Breast epithelium (tissue), 3 donors: Measurements from ENCODE around the gene EPHA2.

Experiments
- CTCF ChIP-seq, 3 donors: fragments of 450-650 bp; IDR thresholded peaks; one replicate each; pipeline ENCODE4 v1.5.1; 2016 to 2017; ENCODE audit warnings: antibody characterized with exemption in 3 of 3, mild to moderate bottlenecking in 3 of 3, moderate library complexity in 3 of 3
- POLR2A ChIP-seq: fragments of 450-650 bp; IDR thresholded peaks from one replicate; pipeline ENCODE4 v1.6.1; 2016; ENCODE audit warnings: antibody characterized with exemption, mild to moderate bottlenecking, moderate library complexity
- POLR2AphosphoS5 ChIP-seq, 3 donors: sonication (generic); formaldehyde crosslinking; IDR thresholded peaks; one replicate each; pipeline ENCODE4 v1.6.1; 2017; ENCODE audit warnings: antibody characterized with exemption in 3 of 3

DNA sequence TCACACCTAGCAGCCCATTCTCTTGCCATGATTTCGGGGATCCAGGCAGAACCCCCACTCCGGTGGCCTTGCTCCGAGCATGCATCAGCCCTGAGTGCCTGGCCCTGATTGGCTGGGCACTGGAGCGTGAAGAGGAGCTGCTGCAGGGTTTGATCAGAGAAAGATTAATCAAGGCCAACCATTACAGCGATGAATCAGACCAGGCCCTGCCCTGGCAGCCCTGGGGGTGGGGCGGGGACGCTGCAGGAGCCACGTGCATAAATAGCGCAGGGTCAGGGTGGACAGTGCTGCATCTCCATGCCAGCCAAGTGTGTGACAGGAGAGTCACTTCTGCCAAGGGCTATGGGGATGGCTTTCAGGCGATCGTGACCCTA is 79.0 kb downstream of the EPHA2 start:
- no peak for TF ChIP-seq POLR2A
- no peak for TF ChIP-seq CTCF (IDR thresholded peaks at IDR 0.05)
- TF ChIP-seq POLR2AphosphoS5 (IDR thresholded peaks at IDR 0.05) = no peak
